Measurements from ENCODE around the gene NHLRC2. TPM values are rescaled to one million over a fixed set of nuclear protein-coding genes. Genes with fewer than 3 reads are reported as not detected.

Gene NHLRC2
- polyA plus RNA-seq, 4 donors = 15.8 to 31.1 (median 20.4) TPM

Other genes starting within 250 kb of the NHLRC2 start
- gene NRAP, start 190.6 kb upstream of the NHLRC2 start, polyA plus RNA-seq (ENCODE audit: insufficient read length in 4 of 4) = under 1 TPM in 2 of 4 donors, not detected in 2; 0.03 TPM
- 10 to 100 TPM; 24.7 to 31.2 (median 28.6) TPM for gene CASP7, start 174.7 kb upstream of the NHLRC2 start, polyA plus RNA-seq (ENCODE audit: insufficient read length in 4 of 4)
- gene PLEKHS1, start 103.0 kb upstream of the NHLRC2 start, polyA plus RNA-seq (ENCODE audit: insufficient read length in 4 of 4) = under 1 TPM in 3 of 4 donors, not detected in 1; 0.13 to 0.24 (median 0.21) TPM
- gene DCLRE1A, start 579 bp upstream of the NHLRC2 start, polyA plus RNA-seq (ENCODE audit: insufficient read length in 4 of 4) = 10 to 100 TPM; 12.5 to 15.8 (median 14.1) TPM
- gene ADRB1, start 189.2 kb downstream of the NHLRC2 start, polyA plus RNA-seq (ENCODE audit: insufficient read length in 4 of 4) = under 1 TPM; 0.06 to 0.14 (median 0.08) TPM